ENCODE measurements around the gene ADAM12. TPM values are rescaled to one million over a fixed set of nuclear protein-coding genes. Genes with fewer than 3 reads are reported as not detected.

Gene ADAM12
- total and polyA plus RNA-seq, 11 donors, result 0.04 to 11.2 (median 0.82) TPM; not detected in 1

DNA sequence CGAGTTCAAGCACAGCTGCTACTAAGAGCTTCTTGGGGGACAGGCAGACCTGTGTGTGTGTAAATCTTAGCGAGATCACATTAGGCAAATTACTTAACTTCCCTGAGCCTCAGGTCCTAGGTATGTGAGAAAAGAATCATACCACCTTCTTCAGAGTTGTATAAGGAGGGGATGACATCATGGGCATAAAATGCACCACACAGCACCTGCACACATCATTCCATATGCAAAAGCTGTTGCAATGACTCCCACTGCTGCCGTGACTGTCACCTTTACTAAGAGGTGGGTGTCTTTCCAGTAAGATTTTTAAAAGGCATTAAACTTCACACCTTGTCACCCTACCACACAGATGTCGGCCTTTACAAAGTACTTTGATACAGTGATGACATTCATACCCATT lies 345.9 kb downstream of the ADAM12 start:
- Histone ChIP-seq H3K9me3 (peaks cover 0 to 5% (median 0%) of the 10 kb centered on the region in 12 donors), H3K27ac (peak overlapping the region in 10 of 12 donors; percentile 16 to 78 (median 54)), H3K36me3 (no peaks in the 10 kb centered on the region), H3K27me3 (no peaks in the 10 kb centered on the region), H3K4me3 (peak overlapping the region in 3 of 12 donors; percentile 3 to 16 (median 15)), H3K4me1 (peaks cover 0 to 29% (median 20%) of the 10 kb centered on the region in 12 donors)
- TF ChIP-seq POLR2A (IDR thresholded peaks at IDR 0.05), result no peak
- TF ChIP-seq, protein P1, sequence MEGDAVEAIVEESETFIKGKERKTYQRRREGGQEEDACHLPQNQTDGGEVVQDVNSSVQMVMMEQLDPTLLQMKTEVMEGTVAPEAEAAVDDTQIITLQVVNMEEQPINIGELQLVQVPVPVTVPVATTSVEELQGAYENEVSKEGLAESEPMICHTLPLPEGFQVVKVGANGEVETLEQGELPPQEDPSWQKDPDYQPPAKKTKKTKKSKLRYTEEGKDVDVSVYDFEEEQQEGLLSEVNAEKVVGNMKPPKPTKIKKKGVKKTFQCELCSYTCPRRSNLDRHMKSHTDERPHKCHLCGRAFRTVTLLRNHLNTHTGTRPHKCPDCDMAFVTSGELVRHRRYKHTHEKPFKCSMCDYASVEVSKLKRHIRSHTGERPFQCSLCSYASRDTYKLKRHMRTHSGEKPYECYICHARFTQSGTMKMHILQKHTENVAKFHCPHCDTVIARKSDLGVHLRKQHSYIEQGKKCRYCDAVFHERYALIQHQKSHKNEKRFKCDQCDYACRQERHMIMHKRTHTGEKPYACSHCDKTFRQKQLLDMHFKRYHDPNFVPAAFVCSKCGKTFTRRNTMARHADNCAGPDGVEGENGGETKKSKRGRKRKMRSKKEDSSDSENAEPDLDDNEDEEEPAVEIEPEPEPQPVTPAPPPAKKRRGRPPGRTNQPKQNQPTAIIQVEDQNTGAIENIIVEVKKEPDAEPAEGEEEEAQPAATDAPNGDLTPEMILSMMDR (IDR thresholded peaks at IDR 0.05), result no peak
- intact Hi-C loops (cut with DNase I), result no loop called here
- ATAC-seq, result no peak
- 57 to 65% (median 61%) methylated on average over 4 of the region's 4 CpGs for WGBS, 4 donors
- DNase-seq, result no peak

DNA sequence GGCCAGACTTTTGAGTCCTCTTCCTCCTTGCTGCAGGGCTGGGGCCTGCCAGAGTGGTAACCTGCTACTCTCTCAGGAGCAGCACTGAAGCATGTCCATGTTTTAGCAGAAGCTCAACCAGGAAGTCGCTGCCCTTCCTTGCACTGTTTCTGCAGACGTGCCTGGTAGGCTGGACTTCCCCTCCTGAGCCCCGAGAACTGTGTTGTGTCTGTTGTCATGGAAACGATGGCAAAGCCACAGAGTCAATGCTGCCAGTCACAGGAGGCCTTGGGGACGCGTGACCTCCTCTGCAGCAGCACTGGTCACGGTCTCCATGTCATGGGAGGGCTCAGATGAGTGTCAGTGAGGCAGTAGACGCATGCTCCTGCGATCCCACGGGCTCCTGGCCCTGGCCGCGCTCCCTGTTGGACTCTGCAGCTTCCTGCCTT lies 346.5 kb downstream of the ADAM12 start:
- peak overlapping the region in 4 of 12 donors; percentile 3 to 16 (median 15) for H3K4me3 ChIP-seq
- ATAC-seq (peak; percentile 92 to 98 (median 96)), DNase-seq (peak; percentile 84 to 92 (median 90))
- peaks cover 0 to 29% (median 20%) of the 10 kb centered on the region in 12 donors for H3K4me1 ChIP-seq
- peak overlapping the region in 10 of 12 donors; percentile 16 to 78 (median 54) for H3K27ac ChIP-seq
- H3K9me3 ChIP-seq, result peaks cover 0 to 5% (median 0%) of the 10 kb centered on the region in 12 donors
- 0 to 27% (median 20%) methylated on average over 1 to 12 of the region's 12 CpGs for WGBS, 4 donors
- no peaks in the 10 kb centered on the region for H3K36me3 ChIP-seq
- intact Hi-C loops (cut with DNase I), result no loop called here
- H3K27me3 ChIP-seq, result no peaks in the 10 kb centered on the region
- no peak for TF ChIP-seq POLR2A (IDR thresholded peaks at IDR 0.05)
- TF ChIP-seq, protein P1 (IDR thresholded peaks at IDR 0.05), result no peak

DNA sequence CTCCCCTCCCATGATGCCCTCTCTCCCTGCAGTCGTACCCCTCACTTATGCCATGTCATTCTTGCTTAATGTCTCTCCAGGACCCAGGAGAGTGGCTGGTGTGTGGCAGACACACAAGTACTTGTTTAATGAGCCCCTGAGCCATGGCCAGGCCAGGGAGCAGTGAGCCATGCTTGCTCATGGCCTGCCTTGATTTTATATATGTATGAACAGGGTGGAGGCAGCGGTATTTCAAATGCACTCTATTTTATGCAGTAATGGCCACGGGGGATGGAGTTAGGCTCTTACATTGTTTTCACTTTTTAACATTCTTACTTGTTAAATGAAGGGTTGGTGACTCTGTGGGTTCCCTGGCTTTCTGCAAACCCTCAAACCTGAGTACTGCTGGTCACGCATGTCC lies 347.2 kb downstream of the ADAM12 start:
- WGBS, 4 donors, result 90 to 94% (median 91%) methylated on average over 4 of the region's 4 CpGs
- Histone ChIP-seq H3K27me3 (no peaks in the 10 kb centered on the region), H3K4me1 (peaks cover 0 to 29% (median 20%) of the 10 kb centered on the region in 12 donors), H3K36me3 (no peaks in the 10 kb centered on the region), H3K9me3 (peaks cover 0 to 5% (median 0%) of the 10 kb centered on the region in 12 donors), H3K27ac (peak overlapping the region in 8 of 12 donors; percentile 16 to 78 (median 61)), H3K4me3 (no peak overlapping the region)
- no peak for TF ChIP-seq POLR2A (IDR thresholded peaks at IDR 0.05)
- TF ChIP-seq, protein P1 (IDR thresholded peaks at IDR 0.05), result no peak
- ATAC-seq, result no peak
- intact Hi-C loops (cut with DNase I), result no loop called here
- DNase-seq, result no peak

DNA sequence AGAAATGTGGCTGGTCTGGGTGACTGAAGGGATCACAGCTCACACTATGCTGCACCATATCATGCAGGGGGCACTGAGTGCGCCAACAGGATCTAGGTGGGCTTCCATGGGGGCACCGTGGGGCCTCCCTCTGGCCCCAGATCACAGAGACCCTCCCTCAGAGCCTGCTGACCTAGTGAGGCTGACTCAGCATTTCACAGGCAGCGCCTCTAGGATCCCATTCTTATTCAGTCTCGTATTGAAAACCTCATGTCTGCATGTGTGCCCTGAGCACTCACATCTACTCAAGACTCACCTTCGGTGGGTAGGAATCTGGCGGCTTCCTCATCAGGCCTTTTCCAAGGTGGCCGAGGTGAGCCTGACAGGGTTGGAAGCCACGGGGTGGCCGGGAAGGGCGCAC lies 350.3 kb downstream of the ADAM12 start:
- no peak overlapping the region for H3K4me3 ChIP-seq
- TF ChIP-seq, protein P1 (IDR thresholded peaks at IDR 0.05), result no peak
- TF ChIP-seq POLR2A (IDR thresholded peaks at IDR 0.05), result no peak
- no peak overlapping the region for H3K27ac ChIP-seq
- 83 to 88% (median 87%) methylated on average over 9 to 10 of the region's 10 CpGs for WGBS, 4 donors
- intact Hi-C loops (cut with DNase I), result no loop called here
- H3K36me3 ChIP-seq, result no peaks in the 10 kb centered on the region
- ATAC-seq (no peak), DNase-seq (no peak)
- H3K9me3 ChIP-seq, result peaks cover 0 to 20% (median 10%) of the 10 kb centered on the region in 12 donors
- H3K4me1 ChIP-seq, result peaks cover 0 to 19% (median 16%) of the 10 kb centered on the region in 12 donors
- H3K27me3 ChIP-seq, result no peaks in the 10 kb centered on the region
